Measurements from ENCODE around the gene TBC1D8.

TBC1D8 gene

DNA sequence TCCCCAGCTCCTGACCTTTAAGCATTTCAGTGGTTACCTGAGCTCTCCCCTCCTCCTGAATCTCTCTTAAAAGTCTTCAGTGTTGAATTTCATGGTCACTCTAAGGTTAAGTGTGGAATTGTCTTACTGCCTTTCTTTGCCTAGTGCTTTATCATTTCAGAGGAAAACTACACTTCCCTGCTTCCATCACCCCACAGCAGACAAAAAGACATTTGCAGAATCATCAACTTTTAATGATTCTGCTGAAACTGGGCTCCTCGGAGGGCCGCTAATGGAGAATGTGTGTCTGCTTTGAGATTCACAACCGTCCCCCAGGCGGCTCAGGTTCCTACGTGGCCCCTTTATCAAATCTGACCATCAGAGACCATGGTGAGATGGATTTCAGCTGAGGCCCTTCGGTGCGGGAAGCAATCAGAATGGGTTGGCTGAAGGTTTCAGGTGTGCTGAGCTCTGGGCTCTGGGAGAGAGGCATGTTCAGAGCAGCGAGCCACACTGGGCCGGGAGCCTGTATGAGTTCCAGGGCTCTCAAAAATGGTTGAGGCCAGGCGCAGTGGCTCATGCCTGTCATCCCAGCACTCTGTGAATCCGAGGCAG, 41.9 kb upstream of the TBC1D8 start:
- TF ChIP-seq, protein P1, sequence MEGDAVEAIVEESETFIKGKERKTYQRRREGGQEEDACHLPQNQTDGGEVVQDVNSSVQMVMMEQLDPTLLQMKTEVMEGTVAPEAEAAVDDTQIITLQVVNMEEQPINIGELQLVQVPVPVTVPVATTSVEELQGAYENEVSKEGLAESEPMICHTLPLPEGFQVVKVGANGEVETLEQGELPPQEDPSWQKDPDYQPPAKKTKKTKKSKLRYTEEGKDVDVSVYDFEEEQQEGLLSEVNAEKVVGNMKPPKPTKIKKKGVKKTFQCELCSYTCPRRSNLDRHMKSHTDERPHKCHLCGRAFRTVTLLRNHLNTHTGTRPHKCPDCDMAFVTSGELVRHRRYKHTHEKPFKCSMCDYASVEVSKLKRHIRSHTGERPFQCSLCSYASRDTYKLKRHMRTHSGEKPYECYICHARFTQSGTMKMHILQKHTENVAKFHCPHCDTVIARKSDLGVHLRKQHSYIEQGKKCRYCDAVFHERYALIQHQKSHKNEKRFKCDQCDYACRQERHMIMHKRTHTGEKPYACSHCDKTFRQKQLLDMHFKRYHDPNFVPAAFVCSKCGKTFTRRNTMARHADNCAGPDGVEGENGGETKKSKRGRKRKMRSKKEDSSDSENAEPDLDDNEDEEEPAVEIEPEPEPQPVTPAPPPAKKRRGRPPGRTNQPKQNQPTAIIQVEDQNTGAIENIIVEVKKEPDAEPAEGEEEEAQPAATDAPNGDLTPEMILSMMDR (conservative IDR thresholded peaks at IDR 0.05; ENCODE audit: control insufficient read depth, insufficient read depth, low read depth, low read length): no peak
- no peak overlapping the region for H3K4me3 ChIP-seq (ENCODE audit: control insufficient read depth, low read depth, low read length)
- DNase-seq (ENCODE audit: low read depth): no peak

DNA sequence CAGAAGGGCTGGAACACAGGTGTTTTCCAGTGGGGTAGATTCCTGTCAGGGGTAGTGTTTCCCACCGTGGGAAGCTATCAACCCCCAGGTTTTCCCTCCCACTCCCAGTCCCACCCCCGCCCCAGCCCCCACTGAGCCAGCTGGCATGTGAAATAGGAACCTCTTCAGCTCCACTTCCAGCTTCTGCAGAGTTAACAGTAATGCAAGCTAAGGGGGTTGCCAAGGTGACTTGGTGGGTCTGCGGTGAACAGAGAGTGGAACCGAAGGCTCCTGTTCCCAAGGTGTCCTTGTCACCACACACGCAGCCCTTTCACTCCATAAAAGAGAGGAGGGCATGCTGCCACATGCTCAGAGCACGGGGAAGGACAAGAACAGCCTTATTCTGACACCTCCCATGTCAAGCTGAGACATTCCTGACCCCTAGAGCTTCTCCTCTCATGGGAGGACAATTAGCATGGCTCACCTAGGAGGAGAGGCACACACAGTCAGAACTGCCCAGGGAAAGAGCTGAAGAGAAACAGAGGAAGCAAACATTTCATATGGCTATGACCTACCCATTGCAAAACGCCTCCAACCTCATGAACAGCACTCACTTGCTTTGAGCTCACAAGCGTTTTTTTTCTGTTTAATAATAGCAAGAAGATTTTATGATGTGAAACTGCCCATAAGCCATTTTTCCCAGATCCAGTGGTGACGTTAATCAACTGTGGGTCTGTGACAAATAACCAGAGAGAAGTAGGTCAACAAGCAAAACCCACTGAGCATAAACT, 39.8 kb upstream of the TBC1D8 start:
- DNase-seq (ENCODE audit: low read depth): peak; percentile 19
- TF ChIP-seq, protein P1 (conservative IDR thresholded peaks at IDR 0.05; ENCODE audit: control insufficient read depth, insufficient read depth, low read depth, low read length): no peak
- no peak overlapping the region for H3K4me3 ChIP-seq (ENCODE audit: control insufficient read depth, low read depth, low read length)

DNA sequence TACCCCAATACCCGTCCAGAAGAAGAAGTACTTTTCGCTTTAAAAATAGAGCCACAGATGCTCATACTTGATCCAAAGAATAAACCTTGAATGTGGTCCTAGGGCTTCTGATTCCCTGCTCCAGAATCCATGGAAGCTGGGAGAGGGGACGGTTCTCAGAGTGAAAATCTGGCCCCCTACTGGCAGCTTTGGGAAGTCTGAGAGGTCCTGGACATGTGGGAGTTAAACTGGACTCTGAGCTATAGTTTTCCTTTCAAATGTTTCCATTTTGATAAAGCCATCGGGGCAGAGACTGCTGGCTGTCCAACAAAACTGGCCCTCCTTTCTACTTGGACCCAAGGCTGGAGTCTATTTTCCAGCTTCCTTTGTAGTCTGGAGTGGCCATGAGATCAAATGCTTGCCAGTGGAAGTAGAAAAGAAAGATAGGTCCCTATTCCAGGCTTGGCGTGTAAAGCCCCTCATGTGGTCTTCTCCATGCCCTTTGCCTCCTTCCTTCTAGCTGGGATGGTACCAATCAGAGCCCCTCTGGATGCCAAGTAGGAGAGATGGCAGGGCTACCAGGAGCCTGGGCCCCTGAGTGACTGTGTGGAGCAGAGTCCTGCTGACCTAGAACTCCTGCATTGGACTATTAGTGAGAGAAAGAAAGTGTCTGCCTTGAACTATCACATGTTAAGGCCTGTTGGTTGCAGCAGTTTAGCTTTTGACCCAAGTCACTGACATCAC, 37.7 kb upstream of the TBC1D8 start:
- TF ChIP-seq, protein P1 (conservative IDR thresholded peaks at IDR 0.05; ENCODE audit: control insufficient read depth, insufficient read depth, low read depth, low read length): peak; percentile 76
- no peak overlapping the region for H3K4me3 ChIP-seq (ENCODE audit: control insufficient read depth, low read depth, low read length)
- peak; percentile 55 for DNase-seq (ENCODE audit: low read depth)

DNA sequence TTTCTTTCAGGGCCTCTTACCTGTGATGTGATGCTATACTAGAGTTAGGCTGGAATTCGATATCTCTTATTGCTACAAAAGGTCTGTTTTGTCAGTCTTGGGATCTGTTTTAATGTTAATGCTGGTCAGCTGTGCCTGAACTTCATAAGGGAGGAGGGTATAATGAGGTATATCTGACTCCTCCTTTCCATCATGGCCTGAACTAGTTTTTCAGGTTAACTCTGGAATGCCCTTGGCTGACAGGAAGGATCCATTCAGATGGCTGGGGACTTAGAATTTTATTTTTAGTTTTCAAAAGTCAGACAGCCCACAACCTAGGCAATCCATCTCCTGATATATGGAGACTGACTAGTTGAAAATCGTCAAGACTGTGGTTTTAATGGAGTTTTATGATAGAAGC, 35.9 kb upstream of the TBC1D8 start:
- no peak overlapping the region for H3K4me3 ChIP-seq (ENCODE audit: control insufficient read depth, low read depth, low read length)
- DNase-seq (ENCODE audit: low read depth): no peak
- TF ChIP-seq, protein P1 (conservative IDR thresholded peaks at IDR 0.05; ENCODE audit: control insufficient read depth, insufficient read depth, low read depth, low read length): no peak

DNA sequence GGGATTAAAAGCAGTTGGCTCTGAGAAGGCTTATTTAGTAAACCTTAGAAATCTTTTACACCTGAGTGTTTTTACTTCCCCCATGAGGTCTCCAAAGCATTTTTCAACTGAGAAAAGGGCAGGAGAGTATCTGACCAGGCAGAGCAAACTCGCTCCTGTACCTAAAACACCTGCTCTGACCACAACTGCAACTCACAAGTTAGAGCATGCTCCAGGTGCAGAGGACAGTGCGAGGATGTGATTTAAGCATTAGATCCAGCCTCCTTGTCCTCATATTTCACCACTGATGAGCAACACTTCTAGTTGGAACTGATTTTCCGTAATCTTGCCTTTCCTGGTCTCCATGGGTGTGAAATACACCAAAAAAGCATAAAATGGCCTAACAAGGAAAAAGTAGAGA, 34.5 kb upstream of the TBC1D8 start:
- no peak for DNase-seq (ENCODE audit: low read depth)
- TF ChIP-seq, protein P1 (conservative IDR thresholded peaks at IDR 0.05; ENCODE audit: control insufficient read depth, insufficient read depth, low read depth, low read length): no peak

DNA sequence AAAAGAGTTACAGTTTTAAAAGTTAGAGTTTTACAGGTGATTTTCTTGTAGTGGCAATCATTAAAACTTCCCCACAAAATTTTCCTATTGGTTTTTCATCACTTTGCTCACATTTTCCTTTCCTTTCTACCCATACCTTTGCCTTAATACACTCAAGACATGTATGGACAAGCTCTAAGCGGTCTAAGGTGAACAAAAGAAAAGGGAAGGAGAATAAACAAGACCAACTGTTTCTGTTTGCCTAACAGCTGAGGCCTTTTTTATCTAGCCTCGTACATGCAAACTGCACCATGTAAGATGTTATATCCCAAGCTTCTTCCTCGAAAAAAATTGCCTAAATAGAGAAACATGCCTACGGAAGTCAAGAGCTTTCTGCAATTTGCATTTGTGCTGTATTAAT, 33.9 kb upstream of the TBC1D8 start:
- no peak overlapping the region for H3K4me3 ChIP-seq (ENCODE audit: control insufficient read depth, low read depth, low read length)
- no peak for DNase-seq (ENCODE audit: low read depth)
- TF ChIP-seq, protein P1 (conservative IDR thresholded peaks at IDR 0.05; ENCODE audit: control insufficient read depth, insufficient read depth, low read depth, low read length): no peak

More for the DNA sequence above, 34.5 kb upstream of the TBC1D8 start:
- H3K4me3 ChIP-seq (ENCODE audit: control insufficient read depth, low read depth, low read length): no peak overlapping the region
